GM19324 (cell line): ENCODE results near the gene SFMBT1.

ENCODE experiments used
- ATAC-seq: cut with Tn5 transposase; IDR thresholded peaks from one replicate; pipeline ENCODE4 v1.9.1; 2021; ENCODE audit warnings: mild to moderate bottlenecking, moderate library complexity; ENCODE audit not compliant: unreplicated experiment, low FRiP score

SFMBT1 gene

GRCh38 chr3:52926554-52926953 is 119.3 kb downstream of the SFMBT1 start:
- ATAC-seq, result no peak

- no peak for ATAC-seq
Observed at GRCh38 chr3:52925405-52926313, 120.2 kb downstream of the SFMBT1 start.

- no peak for ATAC-seq
Observed at GRCh38 chr3:52923963-52924362, 121.9 kb downstream of the SFMBT1 start.

DNA sequence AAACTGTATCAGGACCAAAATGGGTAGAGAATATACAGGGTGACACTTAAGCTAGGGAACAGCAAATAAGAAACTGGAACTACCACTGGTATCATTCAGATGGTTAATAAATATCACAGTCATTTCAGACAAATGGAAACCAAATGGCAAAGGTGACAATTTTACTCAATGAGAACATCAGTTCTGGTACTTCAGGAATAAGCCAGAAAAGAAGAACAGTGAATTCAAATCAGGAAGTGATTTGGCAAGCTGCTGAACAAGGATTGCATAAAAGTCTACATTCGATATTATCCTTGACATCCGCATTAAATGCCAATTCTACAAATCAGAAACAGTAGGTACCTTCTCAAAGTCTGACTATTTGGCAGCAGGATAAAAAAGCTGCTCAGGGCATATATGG is 125.0 kb downstream of the SFMBT1 start:
- no peak for ATAC-seq

- ATAC-seq, result no peak
Observed at GRCh38 chr3:52917044-52917443, 128.8 kb downstream of the SFMBT1 start.

DNA sequence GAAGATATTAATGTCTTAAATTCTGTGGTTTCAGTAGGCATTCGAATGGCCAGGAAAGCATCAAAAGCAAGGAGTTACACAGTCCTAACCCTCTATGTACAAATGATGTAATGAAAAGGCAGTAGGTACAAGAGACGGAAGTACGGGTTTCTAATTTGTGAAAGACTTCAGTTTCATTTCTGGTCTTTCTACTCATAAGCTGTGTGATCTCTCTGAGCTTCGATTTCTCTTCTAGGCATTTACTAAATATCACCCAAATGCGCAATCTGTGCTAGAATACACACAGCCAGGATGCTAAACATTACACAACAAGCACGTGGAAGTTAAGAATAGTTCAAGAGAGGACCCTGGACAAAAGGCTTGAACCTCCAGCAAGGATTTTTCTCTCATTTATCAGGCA is 130.6 kb downstream of the SFMBT1 start:
- no peak for ATAC-seq

- no peak for ATAC-seq
Observed at GRCh38 chr3:52912885-52913731, 132.8 kb downstream of the SFMBT1 start.

- ATAC-seq, result no peak
Observed at GRCh38 chr3:52910823-52911222, 135.1 kb downstream of the SFMBT1 start.

GRCh38 chr3:52907497-52907896 is 138.4 kb downstream of the SFMBT1 start:
- no peak for ATAC-seq

DNA sequence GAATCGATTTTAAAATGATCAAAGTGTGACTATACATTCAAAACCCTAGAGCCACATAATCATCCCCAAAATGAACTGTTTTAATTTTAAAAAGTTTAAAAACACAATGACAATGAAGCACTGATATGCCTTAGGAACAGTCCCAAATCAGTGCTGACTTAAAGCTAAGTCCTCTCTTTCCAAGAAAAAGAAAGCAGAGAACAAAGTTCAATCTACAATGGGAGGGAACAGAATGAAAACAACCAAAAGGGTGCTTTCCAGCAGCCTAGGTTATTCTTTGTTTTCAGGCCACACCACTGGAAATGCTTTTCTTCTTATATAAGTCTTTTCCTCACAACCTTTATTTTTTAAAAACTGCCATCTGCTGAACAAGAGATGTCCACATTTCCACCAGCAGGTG is 141.3 kb downstream of the SFMBT1 start:
- ATAC-seq, result no peak

- no peak for ATAC-seq
Observed at GRCh38 chr3:52904000-52904399, 141.9 kb downstream of the SFMBT1 start.

GRCh38 chr3:52897130-52898122 is 148.4 kb downstream of the SFMBT1 start, which contains the start of gene STIMATE:
STIMATE (minus strand) TSS chr3:52897548; CDS start chr3:52897450, 98 bp downstream.
- peak; percentile 87 for ATAC-seq

- no peak for ATAC-seq
Observed at GRCh38 chr3:52896613-52897012, 149.3 kb downstream of the SFMBT1 start.

GRCh38 chr3:52896151-52896550 is 149.7 kb downstream of the SFMBT1 start:
- no peak for ATAC-seq

GRCh38 chr3:52895418-52895817 is 150.5 kb downstream of the SFMBT1 start:
- no peak for ATAC-seq

GRCh38 chr3:52894756-52895155 is 151.1 kb downstream of the SFMBT1 start:
- no peak for ATAC-seq

GRCh38 chr3:52893723-52894122 is 152.2 kb downstream of the SFMBT1 start:
- no peak for ATAC-seq

GRCh38 chr3:52892625-52893311 is 153.1 kb downstream of the SFMBT1 start:
- ATAC-seq, result no peak

DNA sequence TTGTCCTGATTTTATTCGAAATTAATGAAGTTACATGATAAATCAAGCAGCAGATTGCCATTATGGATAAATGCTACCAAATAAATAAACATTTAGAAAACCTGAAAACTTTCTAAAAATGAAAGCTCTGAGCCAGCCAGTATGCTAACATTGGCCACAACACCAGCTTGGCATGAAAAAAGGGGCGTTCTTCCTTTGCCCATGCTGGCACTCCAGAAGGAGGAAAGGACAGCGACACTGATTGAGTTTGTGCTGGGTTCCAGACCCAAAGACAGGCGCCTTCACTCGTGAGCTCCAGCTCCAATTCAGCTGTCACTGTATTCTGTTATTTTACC is 153.6 kb downstream of the SFMBT1 start:
- ATAC-seq, result no peak

DNA sequence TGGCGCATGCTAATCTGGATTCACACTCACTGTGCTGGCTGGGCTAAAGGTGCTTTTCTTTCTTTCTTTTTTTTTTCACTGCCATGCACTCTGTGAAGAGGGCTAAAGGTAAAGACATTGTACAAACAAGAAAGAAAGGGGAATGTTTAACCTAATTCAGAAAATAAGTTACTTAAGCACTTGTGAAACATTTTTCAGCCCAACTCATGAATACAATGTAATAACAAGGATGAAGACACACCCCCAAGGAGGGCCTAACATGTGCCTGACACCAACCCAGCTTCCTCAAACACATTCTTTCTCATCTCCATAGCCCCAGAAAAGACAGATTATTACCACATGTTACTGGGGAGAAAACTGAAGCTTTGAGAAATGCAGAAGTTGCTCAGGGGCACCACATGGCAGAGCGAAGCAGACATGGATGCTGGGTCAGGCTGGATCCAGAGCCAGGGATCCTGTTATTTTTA is 154.2 kb downstream of the SFMBT1 start:
- ATAC-seq, result no peak
